ENCODE data around the gene GALR2.
"Not testable (repeated sequence)": the region's sequence is repeated elsewhere in the genome, so short reads cannot be mapped to it uniquely, and the experiment has no call there.

The GALR2 gene, protein sequence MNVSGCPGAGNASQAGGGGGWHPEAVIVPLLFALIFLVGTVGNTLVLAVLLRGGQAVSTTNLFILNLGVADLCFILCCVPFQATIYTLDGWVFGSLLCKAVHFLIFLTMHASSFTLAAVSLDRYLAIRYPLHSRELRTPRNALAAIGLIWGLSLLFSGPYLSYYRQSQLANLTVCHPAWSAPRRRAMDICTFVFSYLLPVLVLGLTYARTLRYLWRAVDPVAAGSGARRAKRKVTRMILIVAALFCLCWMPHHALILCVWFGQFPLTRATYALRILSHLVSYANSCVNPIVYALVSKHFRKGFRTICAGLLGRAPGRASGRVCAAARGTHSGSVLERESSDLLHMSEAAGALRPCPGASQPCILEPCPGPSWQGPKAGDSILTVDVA

DNA sequence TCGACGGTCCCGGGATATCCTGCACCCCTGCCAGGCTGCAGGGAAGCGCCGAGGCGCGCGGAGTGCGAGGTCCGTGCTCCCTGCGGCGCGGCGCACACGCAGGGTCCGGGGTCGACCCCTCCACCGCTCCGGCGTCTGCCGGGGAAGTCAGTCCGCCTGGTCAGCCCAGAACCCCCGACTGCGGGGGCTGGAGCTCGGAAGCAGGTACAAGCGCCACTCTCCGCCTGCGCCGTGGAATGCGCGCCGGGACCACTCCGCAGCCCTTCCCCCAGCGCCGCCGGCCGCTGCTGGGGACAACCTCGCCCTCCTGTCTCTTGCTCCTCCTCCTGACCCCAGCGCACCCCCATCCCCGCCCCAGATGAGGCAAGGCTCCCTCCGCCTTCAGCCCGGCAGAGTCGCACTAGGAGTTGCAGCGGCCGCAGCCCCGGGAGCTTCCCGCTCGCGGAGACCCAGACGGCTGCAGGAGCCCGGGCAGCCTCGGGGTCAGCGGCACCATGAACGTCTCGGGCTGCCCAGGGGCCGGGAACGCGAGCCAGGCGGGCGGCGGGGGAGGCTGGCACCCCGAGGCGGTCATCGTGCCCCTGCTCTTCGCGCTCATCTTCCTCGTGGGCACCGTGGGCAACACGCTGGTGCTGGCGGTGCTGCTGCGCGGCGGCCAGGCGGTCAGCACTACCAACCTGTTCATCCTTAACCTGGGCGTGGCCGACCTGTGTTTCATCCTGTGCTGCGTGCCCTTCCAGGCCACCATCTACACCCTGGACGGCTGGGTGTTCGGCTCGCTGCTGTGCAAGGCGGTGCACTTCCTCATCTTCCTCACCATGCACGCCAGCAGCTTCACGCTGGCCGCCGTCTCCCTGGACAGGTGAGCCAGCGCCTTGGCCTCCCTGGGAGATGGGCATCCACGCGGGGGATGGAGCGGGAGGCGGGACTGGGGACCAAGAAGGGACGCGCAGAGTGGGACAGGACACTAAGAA lies at the start of gene GALR2:
Gene GALR2, plus strand, starts transcription at position 392 of the 974 bp plus-strand sequence. Its CDS starts 103 bp downstream, at position 495.
- no peak for DNase-seq

DNA sequence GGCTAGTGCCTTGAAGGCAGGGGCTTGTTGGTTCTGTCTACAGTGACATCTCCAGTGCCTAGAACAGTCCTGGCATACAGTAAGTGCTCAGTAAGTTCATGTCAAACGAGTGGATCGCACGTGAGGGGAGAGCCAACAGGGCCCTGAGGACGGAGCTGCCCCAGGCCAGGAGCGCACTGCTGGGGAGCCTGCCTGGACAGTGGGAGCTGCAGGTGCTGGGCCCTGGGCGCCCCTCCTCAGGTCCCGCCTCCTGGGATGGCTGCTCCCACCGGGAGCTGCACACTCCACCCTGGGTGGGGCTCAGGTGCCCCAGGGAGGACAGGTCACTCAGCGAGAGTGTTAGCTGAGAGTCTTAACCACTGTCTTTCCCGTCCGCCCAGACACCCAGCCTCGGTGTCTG lies 49.3 kb upstream of the GALR2 start:
- no peak for DNase-seq

DNA sequence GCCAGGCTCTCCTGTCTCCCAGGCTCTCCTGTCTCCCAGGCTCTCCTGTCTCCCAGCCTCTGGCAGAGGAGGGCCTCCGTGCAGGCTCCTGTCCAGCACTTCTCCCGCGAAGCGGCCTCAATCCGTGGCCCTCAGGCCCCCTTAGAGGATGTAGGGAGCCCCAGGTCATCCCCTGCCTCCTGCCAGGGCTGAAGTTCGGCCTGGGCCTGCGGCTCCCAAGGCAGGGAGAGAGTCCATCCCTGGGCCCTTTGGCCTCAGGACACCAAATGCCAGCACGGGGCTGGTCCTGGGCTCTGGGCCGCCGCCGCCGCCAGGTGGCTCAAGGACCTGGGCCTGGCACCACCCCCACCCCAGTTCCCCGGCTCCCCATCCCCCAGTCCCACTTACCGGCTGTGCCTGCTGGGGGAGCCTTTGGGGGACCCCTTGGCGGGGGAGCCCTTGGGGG lies 47.8 kb upstream of the GALR2 start:
- DNase-seq, result no peak

DNA sequence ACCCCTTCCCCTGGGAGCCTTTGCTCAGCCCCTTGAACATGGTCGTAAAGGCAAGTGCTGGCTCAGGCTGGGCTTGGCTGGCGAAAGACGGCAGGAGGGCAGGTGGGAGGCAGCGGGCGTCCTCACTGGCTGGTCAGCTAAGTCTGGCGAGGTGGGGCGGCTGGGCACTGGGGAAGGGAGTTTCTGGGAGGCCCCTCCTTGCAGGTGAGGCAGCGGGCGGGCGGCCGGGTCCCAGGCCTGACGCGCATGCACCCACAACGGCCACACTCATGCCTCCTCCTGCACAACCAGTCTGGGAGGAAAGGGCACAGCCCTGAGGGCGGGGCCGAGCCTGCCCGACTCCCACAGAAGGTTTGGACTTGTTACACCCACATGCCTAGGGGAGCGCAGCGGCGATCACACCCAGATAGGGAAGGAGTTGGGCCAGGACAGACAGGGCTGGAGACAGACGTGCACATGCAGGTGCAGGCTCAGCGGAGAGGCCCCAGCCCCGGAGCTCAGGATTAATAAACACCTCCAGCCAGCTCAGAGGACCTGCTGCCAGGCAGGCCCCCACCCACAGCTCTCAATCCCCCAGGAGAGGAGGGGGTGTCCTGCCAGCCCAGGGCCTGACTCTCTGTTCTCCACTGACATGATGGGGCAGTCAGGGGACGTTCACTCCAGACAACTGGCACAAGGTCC lies 47.3 kb upstream of the GALR2 start, which contains the start of gene EVPL:
Gene EVPL, minus strand, starts transcription at position 148 of the 681 bp plus-strand sequence. Its CDS starts 108 bp downstream, at position 40.
- DNase-seq, result no peak

DNA sequence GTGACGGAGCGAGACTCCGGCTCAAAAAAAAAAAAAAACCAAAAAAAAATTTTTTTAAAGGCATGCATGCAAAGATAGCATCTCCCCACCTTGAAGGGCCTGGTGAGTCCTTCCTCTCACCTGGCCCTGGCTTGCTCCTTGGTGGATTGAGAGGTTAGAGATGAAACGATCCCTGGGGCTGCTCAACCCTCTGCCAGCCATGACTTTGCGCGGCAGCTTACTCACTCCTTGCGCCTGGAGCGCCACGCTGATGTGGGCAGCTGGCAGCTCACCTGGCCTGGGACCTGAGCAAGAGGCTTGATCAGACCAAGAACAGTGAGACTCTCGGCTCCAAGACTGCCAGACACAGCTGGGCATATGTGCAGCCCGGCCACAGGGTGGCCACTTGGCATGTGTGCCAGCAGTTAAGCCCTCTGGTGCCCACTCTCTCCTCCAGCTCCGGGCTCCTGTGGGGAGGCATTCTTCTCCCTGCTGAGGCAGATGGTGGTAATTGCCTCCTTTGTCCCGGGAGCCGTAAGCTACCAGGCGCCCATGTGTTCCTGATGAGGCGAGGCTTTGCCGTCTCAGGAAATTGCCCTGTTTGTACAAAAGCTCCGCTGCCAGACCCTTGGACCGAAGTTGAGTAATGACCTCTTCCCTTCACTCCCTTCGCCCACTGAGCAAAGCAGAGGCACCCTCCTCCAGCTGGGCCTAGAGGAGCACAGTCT lies 42.4 kb upstream of the GALR2 start:
- DNase-seq, result no peak

DNA sequence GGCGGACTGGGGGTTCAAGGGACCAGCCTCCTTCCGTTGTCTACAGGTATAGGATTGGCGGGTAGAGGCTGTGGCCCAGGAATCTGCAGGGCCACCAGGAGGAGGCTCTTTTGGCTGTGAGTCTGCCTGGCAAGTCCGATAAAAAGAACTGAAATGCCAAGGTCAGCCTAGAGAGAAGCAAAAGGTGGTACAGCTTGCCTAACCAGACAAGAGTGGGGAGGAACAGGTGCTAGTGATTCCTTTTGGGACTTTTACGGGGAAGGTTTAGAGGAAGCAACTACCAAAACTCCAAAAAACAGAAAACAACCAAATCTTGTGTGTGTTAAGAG lies 41.8 kb upstream of the GALR2 start:
- no peak for DNase-seq

DNA sequence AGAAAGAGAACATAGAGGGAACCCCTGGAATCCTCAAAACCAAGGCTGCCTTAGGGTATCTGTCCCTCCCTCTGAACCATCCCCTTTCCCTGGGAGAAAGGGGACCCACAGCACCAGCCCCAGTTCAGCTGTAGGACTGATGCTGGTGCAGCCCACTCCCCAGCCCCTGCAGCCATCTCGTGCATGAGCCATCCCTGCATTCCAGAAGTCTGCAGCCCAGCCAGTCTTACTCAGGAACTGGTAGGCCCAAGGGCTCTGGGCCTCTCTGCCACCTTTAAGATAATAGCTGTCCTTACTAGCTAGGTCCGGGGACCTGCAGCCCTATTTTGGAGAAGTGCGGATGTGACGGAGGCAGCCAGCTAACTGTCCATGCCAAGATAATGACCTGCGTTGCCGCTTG lies 41.4 kb upstream of the GALR2 start:
- no peak for DNase-seq

DNA sequence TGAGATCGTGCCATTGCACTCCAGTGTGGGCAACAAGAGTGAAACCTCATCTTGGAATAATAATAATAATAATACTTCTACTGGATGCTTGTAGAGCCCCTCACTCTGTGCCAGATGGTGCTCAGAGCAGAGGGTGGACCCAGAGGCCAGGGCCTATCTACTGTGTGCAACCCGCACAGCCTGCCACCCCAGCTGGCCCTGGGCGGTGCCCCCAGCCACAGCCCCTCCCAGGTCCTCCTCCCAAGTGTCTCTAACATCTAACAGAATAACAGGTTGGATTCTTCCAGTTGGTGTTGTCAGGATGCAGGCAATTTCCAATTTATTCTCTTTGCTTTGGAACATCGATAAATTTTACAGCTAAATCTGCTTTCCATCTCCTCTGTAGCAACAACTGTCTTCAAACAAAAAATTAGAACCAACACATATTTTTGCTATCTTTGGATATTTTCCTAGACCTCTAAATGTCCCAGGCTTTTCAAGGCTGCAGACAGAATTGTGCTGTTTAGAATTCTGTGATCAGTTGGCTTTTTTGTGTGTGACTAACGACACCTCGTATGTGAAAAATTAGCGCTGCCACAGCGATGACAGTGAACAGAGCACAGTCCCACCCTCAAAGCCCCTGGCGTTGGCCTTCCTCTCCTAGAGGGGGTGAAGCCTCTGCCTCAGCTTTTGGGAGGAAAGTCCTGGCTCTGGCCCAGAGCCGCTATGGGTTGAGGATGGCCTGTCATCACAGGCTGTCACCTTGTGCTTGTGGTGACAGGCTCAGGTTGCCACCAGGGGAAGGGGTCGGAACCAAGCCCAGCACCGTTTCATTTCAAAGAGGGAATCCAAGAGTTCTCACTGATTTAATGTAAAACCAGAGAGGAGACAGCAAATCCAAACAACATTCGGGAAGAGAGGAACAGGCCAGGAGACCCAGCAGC lies 39.9 kb upstream of the GALR2 start:
- no peak for DNase-seq

DNA sequence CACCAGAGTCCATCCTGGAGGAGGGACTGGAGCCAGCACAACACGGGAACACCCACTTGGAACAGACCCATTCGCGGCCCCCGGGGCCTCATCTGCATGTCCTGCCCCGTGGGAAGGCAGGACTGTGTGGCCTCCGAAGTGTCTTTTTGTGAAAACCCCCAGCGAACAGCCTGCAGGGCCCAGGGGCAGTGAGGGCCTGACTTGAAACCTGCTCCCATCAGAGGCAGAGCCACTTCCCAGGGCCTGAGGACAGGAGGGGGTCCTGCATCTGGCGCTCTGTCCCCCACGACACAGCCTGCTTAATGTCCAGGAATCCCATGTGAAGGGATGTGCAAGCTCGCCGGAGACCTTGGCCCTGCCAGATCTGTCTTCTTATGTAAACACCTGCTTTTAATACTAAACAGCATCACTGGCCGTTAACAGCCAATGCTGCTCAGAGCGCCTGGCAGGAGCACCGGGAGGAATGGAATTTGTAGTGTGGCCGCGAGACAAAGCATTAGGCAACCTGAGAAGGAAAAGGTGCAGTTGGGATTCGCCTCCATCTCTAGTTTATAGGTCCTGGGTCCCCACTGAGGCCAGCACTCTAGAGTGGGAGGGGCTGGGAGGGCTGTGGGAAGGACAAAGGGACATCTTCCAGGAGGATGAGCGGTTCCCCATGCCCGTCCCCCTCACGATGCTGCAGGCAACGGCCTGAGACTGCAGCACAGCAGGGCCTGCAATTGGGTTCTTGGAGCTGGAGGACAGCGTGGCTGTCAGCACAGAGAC lies 37.9 kb upstream of the GALR2 start:
- DNase-seq, result no peak

DNA sequence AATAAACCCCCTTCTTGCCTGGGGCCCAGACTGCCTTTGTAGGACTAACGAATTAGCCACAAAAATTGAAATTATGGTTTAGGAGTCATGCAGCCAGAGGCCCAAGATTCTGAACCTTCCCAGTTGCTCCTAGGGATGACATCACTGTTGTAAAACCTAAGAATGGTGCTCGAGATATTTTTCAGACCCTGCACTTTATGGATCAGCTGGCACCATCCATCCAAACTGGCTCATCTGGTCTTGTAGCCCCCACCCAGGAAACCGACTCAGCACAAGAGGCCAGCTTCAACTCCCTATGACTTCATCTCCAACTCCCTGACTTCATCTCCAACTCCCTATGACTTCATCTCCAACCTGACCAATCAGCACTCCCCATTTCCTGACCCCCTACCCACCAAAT lies 36.5 kb upstream of the GALR2 start:
- DNase-seq, result no peak

DNA sequence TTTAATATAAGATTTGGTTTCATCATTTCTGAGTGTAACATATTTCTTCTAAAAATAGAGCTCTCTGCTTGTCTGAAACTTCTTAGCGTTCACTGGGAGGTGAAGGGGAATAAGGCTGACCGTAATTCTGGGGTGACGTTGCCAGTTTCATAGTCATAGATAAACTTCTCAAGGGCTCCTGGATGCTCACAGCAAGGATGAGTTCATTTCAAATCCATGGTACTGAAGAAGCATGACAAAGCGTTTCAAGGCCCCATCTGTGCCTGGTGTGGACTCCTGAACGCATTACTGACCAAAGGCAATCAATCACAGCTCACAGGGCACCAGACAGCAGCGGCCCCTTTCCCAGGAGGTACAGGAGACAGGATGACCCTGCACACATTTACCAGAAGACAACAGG lies 35.5 kb upstream of the GALR2 start:
- no peak for DNase-seq

DNA sequence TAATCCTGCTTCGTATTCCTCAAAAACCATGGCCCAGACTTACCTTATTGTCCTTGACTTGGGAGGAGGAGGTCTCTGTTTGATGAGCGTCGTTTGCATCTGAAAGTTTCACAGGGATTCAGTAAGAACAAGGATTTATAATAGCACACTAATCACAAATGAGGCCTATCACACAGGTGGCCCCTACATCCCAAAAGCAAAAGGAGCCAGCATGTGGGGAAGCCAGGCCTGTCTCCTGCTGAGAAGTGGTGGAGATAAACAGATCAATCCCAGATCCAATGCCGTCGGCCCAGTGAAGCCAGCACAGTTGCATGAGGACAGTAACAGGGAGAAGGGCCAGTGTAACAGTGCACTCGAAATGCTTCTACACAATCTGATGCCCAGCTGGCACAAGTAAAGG lies 34.2 kb upstream of the GALR2 start:
- DNase-seq, result no peak

DNA sequence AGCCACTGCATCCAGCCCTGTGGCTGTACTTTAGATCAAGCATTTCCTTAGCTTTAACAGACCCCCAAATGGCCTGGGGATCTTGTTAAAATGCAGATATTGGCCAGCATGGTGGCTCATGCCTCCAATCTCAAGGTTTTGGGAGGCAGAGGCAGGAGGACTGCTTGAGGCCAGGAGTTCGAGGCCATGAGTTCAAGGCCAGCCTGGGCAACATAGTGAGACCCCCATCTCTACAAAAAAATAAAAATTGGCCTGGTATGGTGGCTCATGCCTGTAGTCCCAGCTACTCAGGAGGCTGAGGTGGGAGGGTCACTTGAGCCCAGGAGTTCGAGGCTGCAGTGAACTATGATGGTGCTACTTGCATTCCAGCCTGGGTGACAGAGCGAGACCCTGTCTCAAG lies 31.7 kb upstream of the GALR2 start:
- DNase-seq, result not testable (repeated sequence)

DNA sequence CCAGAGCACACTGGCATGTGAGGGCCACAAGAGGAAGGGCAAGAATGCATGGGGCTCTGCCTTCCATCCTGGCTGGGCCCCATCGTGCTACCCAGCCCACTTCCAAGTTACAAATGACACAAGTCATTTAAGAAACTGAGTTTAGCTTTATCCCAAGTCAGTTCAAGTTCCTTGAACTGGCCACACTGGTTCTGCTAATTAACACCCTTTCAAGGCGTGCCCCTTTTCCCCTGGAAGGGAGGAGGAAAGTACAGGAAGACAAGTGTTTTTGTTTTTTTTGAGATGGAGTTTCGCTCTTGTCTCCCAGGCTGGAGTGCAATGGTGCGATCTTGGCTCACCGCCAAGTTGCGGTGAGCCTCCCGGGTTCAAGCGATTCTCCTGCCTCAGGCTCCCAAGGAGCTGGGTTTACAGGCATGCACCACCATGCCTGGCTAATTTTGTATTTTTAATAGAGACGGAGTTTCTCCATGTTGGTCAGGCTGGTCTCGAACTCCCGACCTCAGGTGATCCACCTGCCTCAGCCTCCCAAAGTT lies 30.0 kb upstream of the GALR2 start:
- DNase-seq, result not testable (repeated sequence)

DNA sequence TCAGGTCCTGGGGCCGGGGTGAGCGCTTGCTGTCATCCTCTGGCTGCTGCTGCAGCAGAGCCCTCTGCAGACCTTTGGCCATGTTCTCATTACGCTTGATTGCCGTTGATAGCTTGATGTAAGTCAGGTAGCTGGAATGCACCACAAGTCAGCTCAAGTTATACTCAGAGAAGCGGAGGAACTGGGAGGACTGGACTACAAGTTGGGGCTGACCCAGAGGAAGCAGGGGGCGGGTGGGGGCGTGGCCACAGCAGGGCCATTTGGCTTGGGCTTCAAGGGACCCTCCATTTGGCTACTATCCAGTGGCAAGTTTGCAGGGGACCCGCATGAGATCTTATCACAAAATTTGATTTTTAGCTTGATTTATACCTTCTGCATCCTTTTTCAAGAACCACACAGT lies 28.5 kb upstream of the GALR2 start:
- no peak for DNase-seq

DNA sequence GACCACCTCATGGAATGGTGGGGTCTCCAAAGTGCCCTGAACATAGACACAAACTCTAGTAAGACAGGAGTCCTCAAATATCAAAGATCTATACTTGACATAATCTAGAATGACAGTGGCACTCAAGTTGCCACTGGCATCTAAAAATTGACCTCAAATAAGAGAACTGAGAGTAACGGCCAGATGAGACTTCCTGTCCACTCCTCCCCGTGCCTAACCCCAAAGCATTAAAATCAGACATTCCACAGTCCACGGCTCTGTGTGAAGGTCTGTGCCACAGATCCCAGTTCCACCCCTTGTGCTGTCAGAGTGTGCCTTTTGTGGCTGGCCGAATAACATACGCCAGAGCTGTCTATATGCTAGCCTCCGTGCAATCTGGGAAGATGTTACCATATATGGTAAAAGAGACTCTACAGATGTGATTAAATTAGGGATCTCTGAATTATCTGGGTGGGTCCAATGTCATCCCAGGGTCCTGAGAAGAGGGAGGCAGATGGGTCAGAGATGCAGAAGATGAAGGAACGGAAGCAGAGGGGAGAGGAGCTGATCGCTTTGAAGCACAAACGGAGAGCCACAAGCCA lies 26.5 kb upstream of the GALR2 start:
- no peak for DNase-seq

DNA sequence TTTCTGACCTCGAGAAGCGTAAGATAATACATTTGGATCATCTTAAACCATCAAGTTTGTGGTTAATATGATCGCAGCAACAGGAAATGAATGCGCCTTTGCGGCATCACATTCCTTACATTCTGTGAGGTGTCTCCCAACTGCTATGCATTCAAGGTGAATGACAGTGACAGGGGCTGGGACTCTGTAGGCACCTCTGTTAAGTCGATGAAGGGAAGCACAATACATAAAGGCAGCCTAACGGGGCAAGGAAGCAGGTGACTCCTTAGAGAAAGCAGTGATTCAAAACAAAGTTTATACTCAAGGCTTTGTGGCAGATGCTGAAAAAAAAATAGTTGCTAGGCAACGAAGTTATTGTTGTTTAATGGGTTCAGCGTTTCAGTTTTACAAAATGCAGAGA lies 25.9 kb upstream of the GALR2 start:
- DNase-seq, result no peak

DNA sequence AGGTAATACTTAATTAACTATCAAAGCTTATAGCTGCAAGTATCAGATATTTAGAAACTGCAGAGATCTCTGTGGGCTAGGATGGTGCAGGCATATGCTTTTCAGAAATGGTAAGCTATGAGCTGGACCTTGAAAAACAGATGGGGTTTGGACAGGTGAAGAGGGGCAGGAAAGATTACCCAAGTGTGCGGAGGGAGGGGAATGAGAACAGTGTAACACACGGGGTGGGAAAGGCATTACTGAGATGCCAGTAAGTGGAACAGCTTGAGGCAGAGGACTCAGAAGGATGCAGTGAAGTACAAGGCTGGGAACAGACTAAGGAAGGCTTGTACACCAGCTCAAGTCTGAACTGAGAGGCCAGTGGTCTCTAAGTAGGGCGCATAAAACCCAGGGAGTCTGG lies 25.3 kb upstream of the GALR2 start:
- no peak for DNase-seq

DNA sequence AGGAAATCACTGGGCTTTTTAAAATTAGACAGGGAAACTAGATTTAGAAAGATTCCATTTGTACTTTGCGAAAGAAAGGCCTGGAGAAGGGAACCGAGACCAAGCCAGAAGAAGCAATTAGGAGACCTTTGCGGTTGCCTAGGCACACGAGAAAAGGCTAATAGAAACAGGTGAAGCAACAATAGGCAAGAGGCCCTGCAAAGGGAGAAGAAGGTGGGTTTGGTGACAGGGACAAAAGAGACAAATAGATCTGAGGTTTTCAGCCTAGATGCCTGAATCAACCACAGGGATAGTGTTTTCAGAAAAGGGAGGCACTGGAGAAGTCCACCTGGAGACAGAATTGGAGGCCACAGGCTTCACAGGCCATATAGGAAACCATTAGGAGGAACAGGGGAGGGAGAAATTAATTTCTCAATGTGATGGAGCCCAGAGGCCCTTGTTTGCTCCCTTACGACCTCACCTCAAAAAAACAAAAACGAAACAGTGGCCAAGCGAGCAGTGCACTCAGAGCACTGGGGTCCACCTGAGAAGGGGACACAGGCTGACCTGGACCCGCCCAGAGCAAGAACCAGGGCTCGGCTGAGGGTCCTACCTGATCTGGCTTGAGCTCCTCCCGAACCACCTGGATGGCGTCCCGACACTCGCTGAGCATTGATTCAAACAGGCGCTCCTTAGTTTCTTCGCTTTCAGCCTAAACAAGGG lies 24.6 kb upstream of the GALR2 start:
- DNase-seq, result no peak
